GM12878 (cell line): Measurements from ENCODE around the gene TLX1. TPM values are rescaled to one million over a fixed set of nuclear protein-coding genes. Genes with fewer than 3 reads are reported as not detected.

Experiments used
- ATAC-seq: fragments of 200-7000 bp; cut with Tn5 transposase; 3 replicates; pipeline ENCODE4 v1.9.1; 2020; ENCODE audit warnings: mild to moderate bottlenecking, moderate library complexity
- BruUV-seq: library from RNA; stranded (reverse); fragments of 400-500 nt; replicated peaks from 2 replicates; lab custom pipeline; 2021; lab: Mats Ljungman, UMichigan
- CTCF ChIA-PET: fragments of 300-600 bp; sonication (Branson Sonifier 250); formaldehyde crosslinking; extraction: SDS; loops from one replicate; lab custom pipeline; 2021; ENCODE audit warnings: inconsistent platforms; lab: Yijun Ruan, JAX
- POLR2A ChIA-PET: fragments of 350-600 bp; formaldehyde crosslinking; extraction: SDS; loops from one replicate; lab custom pipeline; 2021; ENCODE audit warnings: inconsistent platforms; lab: Charles Lee
- RAD21 ChIA-PET: fragments of 300-600 bp; sonication (Branson Sonifier 250); formaldehyde crosslinking; loops from one replicate; lab custom pipeline; 2023; ENCODE audit warnings: antibody characterized with exemption; ENCODE audit not compliant: unreplicated experiment; lab: Charles Lee
- SMC1A ChIA-PET: fragments of 300-600 bp; sonication (Branson Sonifier 250); formaldehyde crosslinking; loops from one replicate; lab custom pipeline; 2023; ENCODE audit not compliant: unreplicated experiment, uncharacterized antibody; lab: Charles Lee
- DNase-seq: peaks from one replicate; pipeline ENCODE4 v3.0.0-alpha.2; 2011; ENCODE audit warnings: low read depth, low spot score
- FAIRE-seq: peaks from 3 replicates; lab custom pipeline; 2011; peaks lifted over from hg19 to GRCh38; lab: Jason Lieb, UNC
- H2AFZ ChIP-seq: 2 replicates; pipeline ENCODE4 v1.6.0; 2011; ENCODE audit warnings: low read depth, low read length, control low read depth; ENCODE audit not compliant: control insufficient read depth
- H3K27ac ChIP-seq: 2 replicates; pipeline ENCODE4 v1.5.1; 2011; ENCODE audit warnings: control low read depth; ENCODE audit not compliant: control insufficient read depth, insufficient read depth
- H3K27me3 ChIP-seq, 2 experiments: replicated peaks in 1 of 2; 2 replicates each; pipeline versions ENCODE4 v1.6.0 to v1.6.1; 2011; ENCODE audit warnings: low read length in 1 of 2; ENCODE audit not compliant: control insufficient read depth in 2 of 2, insufficient read depth in 2 of 2
- H3K36me3 ChIP-seq, 2 experiments: 2 replicates each; pipeline ENCODE4 v1.5.1; 2011; ENCODE audit warnings: low read length in 1 of 2; ENCODE audit not compliant: control insufficient read depth in 2 of 2, insufficient read depth in 2 of 2
- H3K4me1 ChIP-seq: 2 replicates; pipeline ENCODE4 v1.6.1; 2011; ENCODE audit warnings: mild to moderate bottlenecking, low read length, moderate library complexity, mixed read lengths; ENCODE audit not compliant: control insufficient read depth, insufficient read depth
- H3K4me2 ChIP-seq: 2 replicates; pipeline ENCODE4 v1.6.0; 2011; ENCODE audit warnings: control low read depth; ENCODE audit not compliant: control insufficient read depth, insufficient read depth
- H3K4me3 ChIP-seq: fragments of 200-600 bp; sonication (generic); 2 replicates; pipeline ENCODE4 v1.5.1; 2016
- H3K79me2 ChIP-seq: 2 replicates; pipeline ENCODE4 v1.6.0; 2011; ENCODE audit warnings: low read length; ENCODE audit not compliant: control insufficient read depth, insufficient read depth
- H3K9ac ChIP-seq: 2 replicates; pipeline ENCODE4 v1.8.0; 2011; ENCODE audit warnings: low read length, control low read depth, mixed read lengths; ENCODE audit not compliant: control insufficient read depth, insufficient read depth
- H3K9me3 ChIP-seq: replicated peaks from 3 replicates; pipeline ENCODE4 v1.5.1; 2011; ENCODE audit warnings: mild to moderate bottlenecking, low read length; ENCODE audit not compliant: control insufficient read depth, insufficient read depth
- H4K20me1 ChIP-seq: 2 replicates; pipeline ENCODE4 v1.6.0; 2011; ENCODE audit not compliant: control insufficient read depth, insufficient read depth
- ATF2 ChIP-seq: IDR thresholded peaks from 2 replicates; pipeline ENCODE4 v1.6.1; 2012; ENCODE audit warnings: low read length, inconsistent platforms
- CUX1 ChIP-seq: IDR thresholded peaks from 2 replicates; pipeline ENCODE4 v1.6.1; 2012; ENCODE audit warnings: improper control_type of control experiment, low read depth, low read length; ENCODE audit not compliant: insufficient replicate concordance
- E4F1 ChIP-seq: fragments of 450-650 bp; IDR thresholded peaks from 2 replicates; pipeline ENCODE4 v1.6.1; 2018; ENCODE audit warnings: borderline replicate concordance, mild to moderate bottlenecking; ENCODE audit not compliant: partially characterized antibody
- EGR1 ChIP-seq, 2 experiments: IDR thresholded peaks; 1 replicate in 1 of 2; 2 replicates in 1 of 2; pipeline ENCODE4 v1.6.1; 2011 to 2012; ENCODE audit warnings: low read depth in 2 of 2, low read length in 2 of 2, borderline replicate concordance in 1 of 2, mild to moderate bottlenecking in 1 of 2, moderate library complexity in 1 of 2
- FOS ChIP-seq: IDR thresholded peaks from 3 replicates; pipeline ENCODE4 v1.6.1; 2011; ENCODE audit warnings: borderline replicate concordance; ENCODE audit not compliant: insufficient read length; ENCODE audit errors: extremely low read depth
- JUNB ChIP-seq: IDR thresholded peaks from 2 replicates; pipeline ENCODE4 v1.6.1; 2016; ENCODE audit warnings: antibody characterized with exemption, mild to moderate bottlenecking
- KDM1A ChIP-seq: fragments of 200-600 bp; sonication (generic); IDR thresholded peaks from 2 replicates; pipeline ENCODE4 v1.6.1; 2016; ENCODE audit warnings: borderline replicate concordance
- PML ChIP-seq: IDR thresholded peaks from 2 replicates; pipeline ENCODE4 v1.6.1; 2012; ENCODE audit warnings: low read length, inconsistent platforms
- SIX5 ChIP-seq: IDR thresholded peaks from 2 replicates; pipeline ENCODE4 v1.6.1; 2011; ENCODE audit warnings: mild to moderate bottlenecking, low read depth, low read length, moderate library complexity; ENCODE audit not compliant: severe bottlenecking
- WGBS: methylation state at CpG from one replicate; pipeline ENCODE4 v1.1.6; 2016; ENCODE audit warnings: low lambda C conversion rate; ENCODE audit not compliant: insufficient replicate concordance, insufficient coverage; ENCODE audit errors: missing lambda C conversion rate; 5-methylcytosine and 5-hydroxymethylcytosine counted together
- in situ Hi-C: fragments of 300-500 bp; cut with MboI; formaldehyde crosslinking; loops from 9 replicates; pipeline ENCODE4 v1.14.3; 2018; ENCODE audit warnings: mixed read lengths
- intact Hi-C: fragments of 100-400 bp; cut with micrococcal nuclease; formaldehyde crosslinking; loops from one replicate; pipeline ENCODE4 v1.14.2; 2022; ENCODE audit not compliant: unreplicated experiment
- polyA plus RNA-seq, 11 experiments: library from polyadenylated mRNA; depleted of rRNA in 4 of 11; unstranded in 6 of 11; stranded (reverse) in 5 of 11; fragments of >200 nt; fragmentation: Nextera tagmentation in 4 of 11; fragmentation: Illumina TruSeq in 1 of 11; extraction: Ambion mirVana in 4 of 11; extraction: Trizol in 1 of 11; gene quantifications; 1 replicate in 1 of 11; 2 replicates in 10 of 11; pipeline versions ENCODE4 v1.2.1 to v1.2.3, GENCODE V29; 2011 to 2016; ENCODE audit warnings: inconsistent platforms in 2 of 11, missing spikeins in 2 of 11, low read depth in 1 of 11
- total RNA-seq, 4 experiments: library from RNA; depleted of rRNA in 3 of 4; stranded (reverse); fragments of >200 nt in 3 of 4; fragmentation: Illumina TruSeq in 1 of 4; extraction: Trizol in 1 of 4; gene quantifications; 2 replicates each; pipeline versions ENCODE4 v1.2.1 to v1.2.3, GENCODE V29; 2013 to 2021

TLX1 gene
- total and polyA plus RNA-seq, 10 of the 15 experiments (the other 5 are each of a cell fraction or from before 2014, with no cell fraction given) = not detected

- RAD21 ChIA-PET = no interaction called here
- ATAC-seq = no peak
Measured at GRCh38 chr10:101172741-101173140, 41.6 kb downstream of the TLX1 start.

More at GRCh38 chr10:101172741-101173140, 41.6 kb downstream of the TLX1 start:
- DNase-seq (no peak), FAIRE-seq (no peak)
- intact Hi-C loops (no loop called here), in situ Hi-C loops (no loop called here)
- ChIA-PET SMC1A (interaction anchor here (1.1 kb wide), 1 partner anchor 77 kb away, joined by 5 read pairs; no protein-coding TSS in a partner anchor), POLR2A (no interaction called here), CTCF (interaction anchor here (0.6 to 2.7 kb wide), 5 partner anchors 9 to 31 kb away, joined by 3 to 13 read pairs (median 4); no protein-coding TSS in a partner anchor)
- Histone ChIP-seq H3K9me3 (peaks cover 8% of the 10 kb centered on the region; the same call in 2 of the 3 replicates), H3K79me2 (no peaks in the 10 kb centered on the region), H3K27ac (no peak overlapping the region), H2AFZ (no peak overlapping the region), H3K4me2 (no peak overlapping the region), H3K4me3 (no peak overlapping the region), H3K9ac (no peak overlapping the region), H4K20me1 (no peaks in the 10 kb centered on the region), H3K27me3 (no peaks in the 10 kb centered on the region), H3K36me3 (no peaks in the 10 kb centered on the region), H3K4me1 (no peaks in the 10 kb centered on the region)
- no TSS peak for BruUV-seq
- no peak for TF ChIP-seq FOS
- TF ChIP-seq JUNB = no peak
- TF ChIP-seq CUX1 = no peak
- no peak for TF ChIP-seq E4F1
- TF ChIP-seq EGR1 (IDR thresholded peaks at IDR 0.05; ENCODE audit: borderline replicate concordance in 1 of 2, low read depth in 2 of 2, low read length in 2 of 2) = no peak
- TF ChIP-seq KDM1A = no peak
- no peak for TF ChIP-seq PML
- no peak for TF ChIP-seq ATF2
- no peak for TF ChIP-seq SIX5
- 14% methylated on average over 2 of the region's 2 CpGs for WGBS
